Measurements from ENCODE around the gene SENP7. TPM values are rescaled to one million over a fixed set of nuclear protein-coding genes. Genes with fewer than 3 reads are reported as not detected.

The SENP7 gene
- total and polyA plus RNA-seq, 2 donors (not counting 1 experiment from before 2014, with no cell fraction given), result 14.7 to 50.3 TPM

DNA sequence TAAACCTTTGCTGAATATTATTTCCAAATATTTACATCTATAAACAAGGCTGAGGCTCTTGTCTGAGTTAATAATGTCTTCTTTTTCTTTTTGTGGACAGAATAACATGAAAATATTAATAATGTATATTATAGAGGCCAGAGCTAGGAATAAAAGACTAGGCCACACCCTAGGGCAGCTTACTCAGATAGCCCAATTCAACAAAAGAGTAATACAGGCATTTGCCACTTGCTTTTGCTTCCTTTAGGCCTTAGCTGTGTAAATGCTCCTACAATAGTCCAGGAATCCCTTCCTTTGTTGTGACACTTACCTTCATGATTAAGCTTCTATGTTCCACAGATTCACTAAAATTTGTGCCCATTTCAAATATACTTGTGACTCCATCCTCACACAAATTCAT is 209.2 kb downstream of the SENP7 start:
- DNase-seq (no peak), ATAC-seq (ENCODE audit: low read depth) (no peak)
- Histone ChIP-seq H3K4me3 (ENCODE audit: control extremely low read depth in 1 of 5, extremely low read depth in 1 of 5, insufficient read depth in 1 of 5, low read depth in 2 of 5, low read length in 4 of 5) (no peak overlapping the region), H4K20me1 (ENCODE audit: control insufficient read depth, insufficient read depth, low read length, poor library complexity, severe bottlenecking) (no peaks in the 10 kb centered on the region), H3K4me2 (replicated peaks; ENCODE audit: low read depth, low read length, poor library complexity, severe bottlenecking) (no peak overlapping the region), H3K79me2 (ENCODE audit: control insufficient read depth, insufficient read depth, low read length) (no peaks in the 10 kb centered on the region), H3K27ac (ENCODE audit: low read length in 2 of 2) (no peak overlapping the region), H3K4me1 (ENCODE audit: control insufficient read depth in 2 of 2, insufficient read depth in 2 of 2, low read length in 2 of 2) (no peaks in the 10 kb centered on the region), H3K9me3 (ENCODE audit: control extremely low read depth in 1 of 3, control insufficient read depth in 2 of 3, insufficient read depth in 1 of 3, low read length in 2 of 3) (peaks cover 7 to 22% (median 16%) of the 10 kb centered on the region in 3 donors), H3K27me3 (replicated peaks in 1 of 4; ENCODE audit: control extremely low read depth in 1 of 4, control insufficient read depth in 3 of 4, insufficient read depth in 4 of 4, low read length in 3 of 4) (no peaks in the 10 kb centered on the region), H3K36me3 (replicated peaks in 1 of 2; ENCODE audit: control extremely low read depth in 1 of 2, control insufficient read depth in 1 of 2, extremely low read depth in 1 of 2, insufficient read depth in 2 of 2, low read length in 1 of 2) (peaks cover 0 to 1% of the 10 kb centered on the region in 2 experiments), H2AFZ (ENCODE audit: insufficient read depth, low read depth, low read length, poor library complexity, severe bottlenecking) (no peak overlapping the region), H3K9ac (ENCODE audit: low read length) (no peak overlapping the region)
- Mint-ChIP-seq H3K9me3 (ENCODE audit: insufficient read depth) (peaks cover 25% of the 10 kb centered on the region), H3K27me3 (no peaks in the 10 kb centered on the region), H3K4me3 (no peak overlapping the region), H3K4me1 (no peaks in the 10 kb centered on the region), H3K27ac (no peak overlapping the region)
- ChIA-PET POLR2A (no interaction called here), CTCF (no interaction called here)
- intact Hi-C loops (cut with micrococcal nuclease), result no loop called here
- TF ChIP-seq, protein P1, sequence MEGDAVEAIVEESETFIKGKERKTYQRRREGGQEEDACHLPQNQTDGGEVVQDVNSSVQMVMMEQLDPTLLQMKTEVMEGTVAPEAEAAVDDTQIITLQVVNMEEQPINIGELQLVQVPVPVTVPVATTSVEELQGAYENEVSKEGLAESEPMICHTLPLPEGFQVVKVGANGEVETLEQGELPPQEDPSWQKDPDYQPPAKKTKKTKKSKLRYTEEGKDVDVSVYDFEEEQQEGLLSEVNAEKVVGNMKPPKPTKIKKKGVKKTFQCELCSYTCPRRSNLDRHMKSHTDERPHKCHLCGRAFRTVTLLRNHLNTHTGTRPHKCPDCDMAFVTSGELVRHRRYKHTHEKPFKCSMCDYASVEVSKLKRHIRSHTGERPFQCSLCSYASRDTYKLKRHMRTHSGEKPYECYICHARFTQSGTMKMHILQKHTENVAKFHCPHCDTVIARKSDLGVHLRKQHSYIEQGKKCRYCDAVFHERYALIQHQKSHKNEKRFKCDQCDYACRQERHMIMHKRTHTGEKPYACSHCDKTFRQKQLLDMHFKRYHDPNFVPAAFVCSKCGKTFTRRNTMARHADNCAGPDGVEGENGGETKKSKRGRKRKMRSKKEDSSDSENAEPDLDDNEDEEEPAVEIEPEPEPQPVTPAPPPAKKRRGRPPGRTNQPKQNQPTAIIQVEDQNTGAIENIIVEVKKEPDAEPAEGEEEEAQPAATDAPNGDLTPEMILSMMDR (IDR thresholded peaks at IDR 0.05), result no peak
- TF ChIP-seq EZH2 (IDR thresholded peaks at IDR 0.05; ENCODE audit: borderline replicate concordance, insufficient read depth, low read depth, low read length, poor library complexity, severe bottlenecking), result no peak

GRCh38 chr3:101303089-101303731 is 209.8 kb downstream of the SENP7 start:
- H3K36me3 ChIP-seq (replicated peaks in 1 of 2; ENCODE audit: control extremely low read depth in 1 of 2, control insufficient read depth in 1 of 2, extremely low read depth in 1 of 2, insufficient read depth in 2 of 2, low read length in 1 of 2), result peaks cover 0 to 1% of the 10 kb centered on the region in 2 experiments
- ATAC-seq (ENCODE audit: low read depth) (no peak), DNase-seq (no peak)
- Mint-ChIP-seq H3K4me3 (no peak overlapping the region), H3K27me3 (no peaks in the 10 kb centered on the region), H3K4me1 (no peaks in the 10 kb centered on the region), H3K27ac (no peak overlapping the region), H3K9me3 (ENCODE audit: insufficient read depth) (peaks cover 24% of the 10 kb centered on the region)
- intact Hi-C loops (cut with micrococcal nuclease), result no loop called here
- no peaks in the 10 kb centered on the region for H3K27me3 ChIP-seq (replicated peaks in 1 of 4; ENCODE audit: control extremely low read depth in 1 of 4, control insufficient read depth in 3 of 4, insufficient read depth in 4 of 4, low read length in 3 of 4)
- no peak overlapping the region for H3K4me2 ChIP-seq (replicated peaks; ENCODE audit: low read depth, low read length, poor library complexity, severe bottlenecking)
- H3K79me2 ChIP-seq (ENCODE audit: control insufficient read depth, insufficient read depth, low read length), result no peaks in the 10 kb centered on the region
- TF ChIP-seq, protein P1 (IDR thresholded peaks at IDR 0.05), result no peak
- no peak overlapping the region for H3K27ac ChIP-seq (ENCODE audit: low read length in 2 of 2)
- no peaks in the 10 kb centered on the region for H4K20me1 ChIP-seq (ENCODE audit: control insufficient read depth, insufficient read depth, low read length, poor library complexity, severe bottlenecking)
- WGBS (ENCODE audit: insufficient coverage), result 60% methylated on average over 2 of the region's 5 CpGs
- ChIA-PET CTCF (no interaction called here), POLR2A (no interaction called here)
- H3K9me3 ChIP-seq (ENCODE audit: control extremely low read depth in 1 of 3, control insufficient read depth in 2 of 3, insufficient read depth in 1 of 3, low read length in 2 of 3), result peaks cover 7 to 18% (median 13%) of the 10 kb centered on the region in 3 donors
- H2AFZ ChIP-seq (ENCODE audit: insufficient read depth, low read depth, low read length, poor library complexity, severe bottlenecking), result no peak overlapping the region
- H3K4me1 ChIP-seq (ENCODE audit: control insufficient read depth in 2 of 2, insufficient read depth in 2 of 2, low read length in 2 of 2), result no peaks in the 10 kb centered on the region
- no peak overlapping the region for H3K4me3 ChIP-seq (ENCODE audit: control extremely low read depth in 1 of 5, extremely low read depth in 1 of 5, insufficient read depth in 1 of 5, low read depth in 2 of 5, low read length in 4 of 5)
- H3K9ac ChIP-seq (ENCODE audit: low read length), result no peak overlapping the region

Measured in B cell (primary cell).